AG10803 (cell line): ENCODE measurements around the gene TRMT2A.

Experiments
- DNase-seq: peaks from one replicate; pipeline ENCODE4 v3.0.0; 2010; ENCODE audit warnings: low read depth
- H3K4me3 ChIP-seq: 2 replicates; pipeline ENCODE4 v1.5.1; 2011; ENCODE audit warnings: mild to moderate bottlenecking, low read length, control low read depth
- TF ChIP-seq, protein P1 (sequence below): conservative IDR thresholded peaks from 2 replicates; pipeline ENCODE4 v1.5.1; 2011; ENCODE audit warnings: mild to moderate bottlenecking, low read length, control low read depth, inconsistent platforms

TRMT2A gene

DNA sequence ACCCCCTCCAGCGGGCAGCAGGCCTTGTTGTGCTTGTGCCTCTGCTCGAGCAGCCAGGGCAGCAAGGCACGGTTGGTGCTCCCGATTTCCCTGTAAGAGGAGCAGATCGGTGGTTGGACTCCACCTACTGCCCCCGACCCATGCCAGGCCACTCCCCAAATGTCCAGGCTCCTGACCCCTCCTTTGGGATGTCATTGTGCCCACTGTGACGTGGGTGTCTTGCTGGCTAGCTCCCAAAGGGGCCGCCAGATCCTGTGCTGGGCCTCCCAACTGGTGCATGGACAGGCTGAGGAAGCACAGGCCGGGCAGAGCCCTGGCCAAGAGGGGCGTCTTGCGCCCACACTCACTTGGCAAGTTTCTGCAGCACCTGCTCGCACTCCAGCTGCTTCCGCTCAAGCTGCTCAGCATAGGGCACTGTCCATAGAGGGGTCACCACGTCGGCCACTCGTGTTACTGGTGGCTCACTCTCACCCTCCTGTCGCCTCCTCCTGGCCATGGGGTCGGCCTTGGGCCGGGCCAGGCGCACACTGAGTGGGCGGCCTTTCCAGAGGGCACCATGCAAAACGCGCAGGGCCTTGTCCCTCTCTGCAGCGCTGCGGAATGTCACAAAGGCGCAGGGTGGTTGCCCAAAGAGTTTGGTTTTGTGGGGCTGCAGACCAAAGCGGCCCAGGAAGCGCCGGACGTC is 1.2 kb downstream of the TRMT2A start, which contains the start of gene RANBP1:
TSS of gene RANBP1 (plus strand) at position 414 of the 685 bp plus-strand sequence. CDS start at position 495, 81 bp downstream.
- TF ChIP-seq, protein P1, sequence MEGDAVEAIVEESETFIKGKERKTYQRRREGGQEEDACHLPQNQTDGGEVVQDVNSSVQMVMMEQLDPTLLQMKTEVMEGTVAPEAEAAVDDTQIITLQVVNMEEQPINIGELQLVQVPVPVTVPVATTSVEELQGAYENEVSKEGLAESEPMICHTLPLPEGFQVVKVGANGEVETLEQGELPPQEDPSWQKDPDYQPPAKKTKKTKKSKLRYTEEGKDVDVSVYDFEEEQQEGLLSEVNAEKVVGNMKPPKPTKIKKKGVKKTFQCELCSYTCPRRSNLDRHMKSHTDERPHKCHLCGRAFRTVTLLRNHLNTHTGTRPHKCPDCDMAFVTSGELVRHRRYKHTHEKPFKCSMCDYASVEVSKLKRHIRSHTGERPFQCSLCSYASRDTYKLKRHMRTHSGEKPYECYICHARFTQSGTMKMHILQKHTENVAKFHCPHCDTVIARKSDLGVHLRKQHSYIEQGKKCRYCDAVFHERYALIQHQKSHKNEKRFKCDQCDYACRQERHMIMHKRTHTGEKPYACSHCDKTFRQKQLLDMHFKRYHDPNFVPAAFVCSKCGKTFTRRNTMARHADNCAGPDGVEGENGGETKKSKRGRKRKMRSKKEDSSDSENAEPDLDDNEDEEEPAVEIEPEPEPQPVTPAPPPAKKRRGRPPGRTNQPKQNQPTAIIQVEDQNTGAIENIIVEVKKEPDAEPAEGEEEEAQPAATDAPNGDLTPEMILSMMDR, result no peak
- no peak for DNase-seq
- peak within 1 kb of the TSS; percentile 96 for H3K4me3 ChIP-seq

DNA sequence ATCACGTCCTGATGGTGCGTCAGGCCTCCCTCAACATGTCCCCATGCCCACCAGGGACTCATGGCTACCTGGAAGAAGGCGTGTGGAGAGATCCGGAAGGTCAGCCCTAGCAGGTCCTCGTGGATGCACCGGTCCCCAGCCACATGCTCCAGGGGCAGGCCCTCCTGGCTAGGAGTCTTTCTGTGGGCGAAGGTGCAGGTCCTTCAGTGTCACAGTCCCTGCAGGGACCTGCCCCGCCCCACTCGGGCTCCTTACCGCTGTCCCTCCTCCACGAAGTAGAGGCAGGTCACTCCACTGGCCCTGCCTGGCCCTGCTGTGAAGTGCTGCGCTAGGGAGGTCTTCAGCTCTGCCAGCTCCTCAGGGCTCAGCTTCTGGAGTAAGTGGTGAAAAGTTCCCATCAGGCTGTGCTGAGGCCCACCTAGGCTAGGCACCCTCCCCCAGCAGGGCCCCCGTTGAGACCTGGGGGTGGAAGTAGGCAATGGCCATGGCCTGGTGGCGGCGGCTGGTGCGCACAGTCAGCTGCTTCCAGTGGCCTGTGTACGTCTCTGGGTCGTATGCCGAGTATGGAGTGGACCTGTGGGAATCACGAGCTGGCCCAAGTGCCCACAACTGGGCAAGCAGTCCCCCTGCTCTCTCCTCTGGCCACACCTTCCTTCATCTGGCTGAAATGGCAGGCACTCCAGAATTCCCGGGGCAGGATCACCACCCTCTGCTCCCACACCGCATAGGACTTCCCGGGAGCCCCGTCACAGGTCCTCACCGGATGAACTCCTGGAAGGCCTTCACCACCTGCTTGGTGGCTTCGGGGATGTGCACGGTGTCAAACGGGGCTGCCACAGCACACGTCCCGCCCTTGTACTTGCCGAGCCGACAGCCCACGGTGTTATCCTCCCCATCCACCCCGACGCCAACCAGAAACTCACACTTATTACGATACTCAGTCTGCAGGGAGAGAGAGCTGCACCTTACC is 2.2 kb downstream of the TRMT2A start:
- no peak overlapping the region for H3K4me3 ChIP-seq
- DNase-seq, result no peak
- TF ChIP-seq, protein P1, result no peak

DNA sequence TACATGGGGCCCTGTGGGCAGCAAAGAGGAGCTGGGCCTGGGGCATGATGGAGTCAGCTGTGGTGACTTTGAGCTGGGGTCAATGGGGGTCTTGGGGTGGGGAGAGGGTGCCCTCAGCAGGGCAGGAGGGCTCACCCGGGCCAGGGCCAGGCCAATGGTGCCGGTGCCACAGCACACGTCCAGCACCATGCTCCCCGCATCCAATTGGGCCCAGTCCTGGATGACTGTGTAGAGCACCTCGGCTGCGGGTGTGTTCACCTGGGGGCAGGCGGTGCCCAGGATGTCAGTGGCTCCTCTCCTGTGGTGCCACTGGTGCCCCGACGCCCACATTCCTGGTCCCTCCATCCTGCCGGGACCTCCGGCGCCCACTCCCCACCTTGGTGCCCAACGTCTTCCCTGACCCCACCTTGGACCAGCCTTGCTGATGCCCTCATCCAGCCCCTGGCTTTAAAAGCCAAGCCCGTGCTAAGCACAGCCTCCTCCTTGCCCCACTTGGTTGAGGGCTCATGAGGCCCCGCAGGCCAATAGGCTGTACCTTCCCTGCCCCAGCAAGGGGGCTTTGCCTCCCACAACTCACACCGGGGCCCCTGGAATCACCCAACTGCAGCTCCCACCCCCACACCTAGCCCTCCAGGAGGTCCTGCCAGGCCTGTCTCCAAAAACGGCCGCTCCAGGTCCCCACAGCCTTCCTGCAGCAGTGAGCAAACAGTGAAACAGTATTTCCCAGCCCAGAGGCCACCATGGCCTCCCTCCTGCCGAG is 3.3 kb downstream of the TRMT2A start:
- TF ChIP-seq, protein P1, result no peak
- no peak for DNase-seq
- no peak overlapping the region for H3K4me3 ChIP-seq

DNA sequence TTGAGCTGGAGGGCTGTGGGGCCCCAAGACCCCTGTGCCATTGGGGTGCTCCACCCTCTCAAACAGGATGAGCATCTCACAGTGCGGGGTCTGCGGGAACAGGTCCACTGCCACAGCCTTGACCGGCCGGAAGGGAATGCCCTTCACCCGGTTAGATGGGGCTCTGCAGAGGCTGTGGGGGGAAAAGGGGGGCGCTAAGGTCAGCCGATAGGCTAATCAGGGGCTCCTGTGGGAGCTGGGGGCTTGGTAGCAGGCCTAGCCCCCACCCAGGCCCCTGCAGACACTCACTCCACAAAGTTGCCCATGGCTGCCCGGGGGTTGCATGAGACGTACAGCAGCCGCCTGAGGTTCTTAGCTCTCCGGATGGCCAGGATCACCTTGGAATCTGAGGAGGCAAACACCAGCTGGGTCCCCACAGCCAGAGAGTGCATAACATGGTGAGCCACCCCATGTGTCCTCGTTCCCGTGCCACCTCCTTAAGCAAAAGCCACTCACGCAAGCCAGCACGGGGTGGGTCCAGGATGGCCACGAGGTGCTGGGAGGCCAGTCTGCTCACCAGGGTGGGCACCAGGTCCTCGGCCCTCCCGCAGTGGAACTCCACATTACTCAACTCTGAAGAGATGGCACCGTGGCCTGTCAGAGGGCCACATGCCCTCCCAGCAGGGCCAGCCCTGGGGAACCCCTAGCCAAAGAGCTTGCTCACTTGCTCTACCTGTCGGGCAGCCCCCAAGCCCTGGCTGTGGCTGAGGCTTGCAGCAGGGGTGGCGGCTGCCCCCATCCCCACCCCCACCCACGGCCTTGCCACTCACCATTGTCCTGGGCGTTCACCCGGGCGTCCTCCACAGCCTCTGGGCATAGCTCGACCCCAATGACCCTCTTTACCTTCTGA is 4.2 kb downstream of the TRMT2A start:
- TF ChIP-seq, protein P1, result no peak
- no peak overlapping the region for H3K4me3 ChIP-seq
- no peak for DNase-seq

DNA sequence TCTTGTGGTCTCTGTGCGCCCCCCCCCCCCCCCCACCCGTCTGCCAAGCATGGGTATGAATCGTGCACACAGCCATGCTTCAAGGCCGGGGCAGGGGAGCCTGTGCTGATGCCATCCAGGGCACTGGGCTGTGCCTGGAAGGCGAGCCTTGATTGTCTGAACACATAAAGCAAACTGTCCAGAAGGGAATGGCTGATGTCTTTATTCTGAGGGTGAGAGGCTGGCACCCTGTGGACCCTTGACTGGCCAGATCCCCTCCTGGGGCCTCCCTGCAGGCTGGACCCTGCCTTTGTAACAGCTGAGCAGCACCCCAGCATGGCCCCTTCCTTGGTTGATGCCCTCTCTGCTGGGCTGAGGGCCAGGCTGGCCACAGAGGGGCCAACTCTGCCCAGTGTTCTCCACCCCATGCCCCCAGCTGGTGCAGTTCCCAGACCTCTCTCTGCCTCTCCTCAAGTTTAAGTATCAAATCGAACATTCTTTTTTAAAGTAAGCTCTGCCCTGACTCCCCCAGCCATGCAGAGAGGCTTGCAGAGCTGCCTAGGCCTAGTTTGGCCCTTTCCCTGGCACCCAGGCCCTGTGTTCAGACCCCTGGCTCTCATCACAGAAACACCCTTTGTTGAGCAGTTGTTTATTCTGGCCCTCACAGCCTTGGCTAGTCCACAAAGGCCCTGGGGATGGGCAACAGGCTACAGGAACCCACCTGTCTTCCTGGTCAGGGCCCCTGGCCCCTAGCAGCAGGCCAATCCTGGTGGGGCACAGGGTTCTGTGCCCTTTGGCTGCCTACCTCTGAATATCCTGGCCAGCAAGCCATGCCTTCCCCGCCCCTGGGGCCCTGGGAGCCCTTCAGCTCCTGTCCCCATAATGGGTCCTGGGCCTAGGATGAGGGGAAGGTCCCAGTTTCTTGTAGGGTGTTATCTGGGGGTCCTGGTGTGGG is 5.1 kb downstream of the TRMT2A start:
- DNase-seq, result no peak
- H3K4me3 ChIP-seq, result no peak overlapping the region
- TF ChIP-seq, protein P1, result no peak
